ENCODE results near the gene PDE6A. TPM values are rescaled to one million over a fixed set of nuclear protein-coding genes. Genes with fewer than 3 reads are reported as not detected.

PDE6A gene
- total and polyA plus RNA-seq, 9 of the 15 experiments (the other 6 are each of a cell fraction or from before 2014, with no cell fraction given) = 0.01 to 0.04 (median 0.01) TPM; not detected in 6

GRCh38 chr5:149940077-149940574, 4.5 kb downstream of the PDE6A start (continued):
- TF ChIP-seq AFF1 (IDR thresholded peaks at IDR 0.05; ENCODE audit: low read depth in 1 of 2, partially characterized antibody in 2 of 2) = peak; percentile 74 to 81
- TF ChIP-seq SMARCA5 (IDR thresholded peaks at IDR 0.05) = no peak
- no peak for TF ChIP-seq SREBF2 (CRISPR knock-in tag; IDR thresholded peaks at IDR 0.05)
- TF ChIP-seq U2AF2 (optimal IDR thresholded peaks at IDR 0.05; ENCODE audit: low read depth, low read length) = no peak
- peak; percentile 96 for TF ChIP-seq ATF7 (IDR thresholded peaks at IDR 0.05)
- peak; percentile 92 for TF ChIP-seq BRD9 (IDR thresholded peaks at IDR 0.05; ENCODE audit: low read depth, partially characterized antibody)
- no peak for TF ChIP-seq SIN3B (IDR thresholded peaks at IDR 0.05; ENCODE audit: low read depth)
- no peak for TF ChIP-seq HNRNPL (IDR thresholded peaks at IDR 0.05; ENCODE audit: low read depth, low read length)
- peak; percentile 63; the same call in 1 of the 2 replicates for TF ChIP-seq ETV5 (CRISPR knock-in tag; IDR thresholded peaks at IDR 0.05; ENCODE audit: low read depth)
- TF ChIP-seq KLF1 (tag; IDR thresholded peaks at IDR 0.05) = no peak
- TF ChIP-seq ZNF253 (CRISPR knock-in tag; conservative IDR thresholded peaks at IDR 0.05) = no peak
- no peak; the same call in 1 of the 2 replicates for TF ChIP-seq BACH1 (tag; IDR thresholded peaks at IDR 0.05)
- no peak for TF ChIP-seq HSF4 (CRISPR knock-in tag; IDR thresholded peaks at IDR 0.05; ENCODE audit: borderline replicate concordance)
- TF ChIP-seq DMBX1 (CRISPR knock-in tag; IDR thresholded peaks at IDR 0.05; ENCODE audit: borderline replicate concordance) = 0 out of 2 replicates have a peak, but pooled peaks have one; percentile 28
- no peak for TF ChIP-seq ZFP91 (CRISPR knock-in tag; IDR thresholded peaks at IDR 0.05)
- no peak for TF ChIP-seq NFXL1 (CRISPR knock-in tag; IDR thresholded peaks at IDR 0.05)
- no peak for TF ChIP-seq HMGN3 (IDR thresholded peaks at IDR 0.05; ENCODE audit: borderline replicate concordance, extremely low read depth, insufficient read length, low read depth, low read length)
- no peak for TF ChIP-seq MAFK (IDR thresholded peaks at IDR 0.05; ENCODE audit: low read length)
- TF ChIP-seq ZZZ3 (IDR thresholded peaks at IDR 0.05) = no peak
- TF ChIP-seq MBD2 (IDR thresholded peaks at IDR 0.05; ENCODE audit: borderline replicate concordance, low read depth) = no peak
- no peak for TF ChIP-seq TGIF2 (CRISPR knock-in tag; IDR thresholded peaks at IDR 0.05)
- TF ChIP-seq RFX5 (IDR thresholded peaks at IDR 0.05; ENCODE audit: low read depth, low read length) = no peak
- no peak for TF ChIP-seq E4F1 (CRISPR knock-in tag; IDR thresholded peaks at IDR 0.05; ENCODE audit: borderline replicate concordance)
